ENCODE measurements around the gene ADGRG2.

ADGRG2 gene

GRCh38 chrX:19121898-19122640, at the start of gene ADGRG2:
Gene ADGRG2, minus strand, starts transcription at chrX:19122468. Its CDS starts 53,634 bp downstream, at chrX:19068834.
- DNase-seq, result no peak

- DNase-seq, result no peak
These were observed 46.3 kb upstream of the ADGRG2 start for GRCh38 chrX:19168609-19169008.

DNA sequence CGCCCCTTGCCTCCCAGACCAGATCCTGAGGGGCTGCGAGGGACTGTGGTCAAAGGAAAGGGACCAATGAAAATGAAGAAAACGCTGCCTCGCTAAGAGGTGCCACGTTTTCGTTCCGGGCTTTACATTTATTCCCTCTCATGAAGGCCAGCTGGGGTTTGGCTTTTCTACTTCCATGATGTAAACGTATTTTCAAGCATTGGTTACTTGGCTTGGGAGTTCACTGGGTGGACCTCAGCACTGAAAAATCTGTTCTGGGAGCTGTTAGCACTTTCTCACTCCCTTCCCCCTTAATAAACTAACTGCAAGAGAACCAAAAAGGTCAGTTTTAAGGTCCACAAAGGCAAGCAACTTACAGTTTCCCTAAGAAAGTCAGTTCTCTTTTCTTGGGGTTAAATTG, 40.6 kb upstream of the ADGRG2 start:
- no peak for DNase-seq

DNA sequence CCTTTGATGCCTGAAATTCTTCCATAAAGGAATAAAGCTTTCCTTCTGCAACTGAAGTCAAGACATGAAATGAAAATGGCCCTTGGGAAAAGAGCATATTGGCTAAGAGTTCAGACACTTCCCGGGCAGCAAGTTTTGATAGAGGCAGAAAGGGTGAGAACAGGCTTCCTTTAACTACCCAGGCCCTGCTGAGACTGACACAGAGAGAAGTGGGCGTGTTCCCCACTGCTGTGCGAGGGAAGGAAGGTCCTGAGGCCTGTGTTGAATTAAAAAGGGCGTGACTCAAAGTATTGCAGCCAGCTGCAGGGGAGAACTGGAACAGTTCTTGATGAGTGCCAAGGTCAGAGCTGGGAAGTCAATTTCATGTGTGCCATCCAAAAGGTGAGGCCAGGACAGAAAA, 33.9 kb upstream of the ADGRG2 start:
- no peak for DNase-seq

- DNase-seq, result no peak
These were observed 30.5 kb upstream of the ADGRG2 start for GRCh38 chrX:19152762-19153161.

- DNase-seq, result no peak
These were observed 14.8 kb upstream of the ADGRG2 start for GRCh38 chrX:19137067-19137466.

- no peak for DNase-seq
These were observed 11.5 kb upstream of the ADGRG2 start for GRCh38 chrX:19133784-19134183.

- no peak for DNase-seq
These were observed 11.0 kb upstream of the ADGRG2 start for GRCh38 chrX:19133231-19133630.

DNA sequence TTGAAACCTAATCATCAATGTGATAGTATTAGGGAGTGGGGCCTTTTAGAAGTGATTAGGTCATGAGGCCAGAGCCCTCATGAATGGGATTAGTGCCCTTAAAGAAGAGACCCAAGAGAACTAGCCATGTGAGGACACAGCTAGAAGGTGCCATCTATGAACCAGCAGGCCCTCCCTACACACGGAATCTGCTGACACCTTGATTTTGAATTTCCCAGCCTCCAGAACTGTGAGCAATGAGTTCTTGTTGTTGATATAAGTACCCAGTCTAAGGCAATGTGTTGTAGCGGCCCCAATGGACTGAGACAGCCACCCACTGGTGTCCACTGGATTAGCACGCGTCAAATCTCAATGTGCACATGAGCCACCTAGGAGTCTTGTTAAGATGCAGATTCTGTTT, 8.4 kb upstream of the ADGRG2 start:
- no peak for DNase-seq

DNA sequence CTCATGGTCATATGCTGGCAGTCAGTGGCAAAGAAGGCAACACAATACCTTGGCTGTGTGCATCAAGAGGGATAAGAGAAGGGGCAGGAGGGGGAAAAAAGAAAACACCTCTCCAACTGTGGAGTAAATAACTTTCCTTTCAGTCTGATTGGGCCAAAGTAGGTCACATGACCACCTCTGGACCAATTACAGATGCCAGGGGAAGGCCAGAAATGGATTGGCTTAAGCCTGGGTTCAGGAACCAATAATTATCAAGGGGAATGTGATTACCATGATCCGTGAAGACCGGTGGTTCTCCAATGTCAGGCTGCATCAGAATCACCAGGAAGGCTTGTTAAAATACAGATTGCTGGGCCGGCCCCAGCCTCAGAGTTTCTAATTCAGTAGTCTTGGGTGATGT, 7.4 kb upstream of the ADGRG2 start:
- DNase-seq, result no peak

- no peak for DNase-seq
These were observed 5.4 kb upstream of the ADGRG2 start for GRCh38 chrX:19127649-19128168.

DNA sequence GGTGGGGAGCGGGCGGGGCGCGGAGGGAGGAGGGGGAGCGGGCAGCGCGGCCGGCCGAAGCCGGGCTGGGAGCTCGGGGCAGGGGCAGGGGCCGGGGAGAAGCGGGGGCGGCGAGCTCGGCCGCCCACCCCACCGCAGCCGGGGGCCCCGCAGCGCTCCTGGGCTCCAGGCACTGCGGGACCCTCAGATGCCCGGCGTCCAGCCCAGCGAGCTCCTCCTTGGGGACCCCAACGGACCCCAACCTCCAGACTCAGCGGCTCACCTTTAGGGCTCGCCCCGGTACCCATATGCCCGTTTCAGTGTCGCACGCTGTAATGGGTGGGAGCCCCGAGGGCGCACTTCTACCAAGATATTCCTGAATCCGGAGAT, 357 bp upstream of the ADGRG2 start:
- no peak for DNase-seq

DNA sequence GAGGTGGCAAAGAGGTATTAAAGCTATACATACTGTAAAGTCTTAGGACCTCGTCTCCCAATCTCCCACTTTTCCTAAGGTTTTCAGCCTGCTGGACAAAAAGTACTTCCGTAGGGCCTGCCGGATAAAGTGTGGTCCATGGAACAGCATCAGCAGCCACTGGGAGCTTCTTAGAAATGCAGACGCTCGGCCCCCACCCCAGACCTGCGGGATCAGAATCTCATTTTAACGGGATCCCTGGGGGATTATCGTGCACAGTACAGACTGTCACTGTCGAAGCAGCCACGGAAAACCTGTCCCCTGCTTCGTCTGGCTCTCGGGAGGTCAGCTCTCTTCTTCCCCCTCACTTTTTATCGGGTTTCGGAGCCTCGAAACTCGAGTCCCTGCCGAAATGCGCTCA, 802 bp downstream of the ADGRG2 start:
- DNase-seq, result no peak

- DNase-seq, result no peak
These were observed 11.6 kb downstream of the ADGRG2 start for GRCh38 chrX:19110642-19111041.

- no peak for DNase-seq
These were observed 15.2 kb downstream of the ADGRG2 start for GRCh38 chrX:19107035-19107434.

DNA sequence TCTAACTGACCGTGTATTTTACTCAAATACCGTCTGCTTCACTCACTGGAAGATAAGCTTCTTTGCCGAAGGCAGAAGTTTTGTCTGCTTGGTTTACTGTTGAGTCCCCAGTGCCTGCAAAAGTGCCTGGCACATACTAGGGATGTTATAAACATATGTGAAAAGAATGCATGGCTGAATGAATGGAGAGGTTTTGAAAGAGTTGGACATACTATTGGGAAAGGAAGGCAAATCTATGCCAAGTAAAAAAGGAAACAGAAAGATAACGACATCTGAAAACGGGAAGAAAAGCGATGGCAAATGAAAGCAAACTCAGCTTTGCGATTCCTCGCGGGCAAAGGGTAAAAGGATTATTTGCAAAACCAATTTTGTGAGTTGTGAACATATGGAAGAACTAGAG, 21.7 kb downstream of the ADGRG2 start:
- DNase-seq, result no peak

DNA sequence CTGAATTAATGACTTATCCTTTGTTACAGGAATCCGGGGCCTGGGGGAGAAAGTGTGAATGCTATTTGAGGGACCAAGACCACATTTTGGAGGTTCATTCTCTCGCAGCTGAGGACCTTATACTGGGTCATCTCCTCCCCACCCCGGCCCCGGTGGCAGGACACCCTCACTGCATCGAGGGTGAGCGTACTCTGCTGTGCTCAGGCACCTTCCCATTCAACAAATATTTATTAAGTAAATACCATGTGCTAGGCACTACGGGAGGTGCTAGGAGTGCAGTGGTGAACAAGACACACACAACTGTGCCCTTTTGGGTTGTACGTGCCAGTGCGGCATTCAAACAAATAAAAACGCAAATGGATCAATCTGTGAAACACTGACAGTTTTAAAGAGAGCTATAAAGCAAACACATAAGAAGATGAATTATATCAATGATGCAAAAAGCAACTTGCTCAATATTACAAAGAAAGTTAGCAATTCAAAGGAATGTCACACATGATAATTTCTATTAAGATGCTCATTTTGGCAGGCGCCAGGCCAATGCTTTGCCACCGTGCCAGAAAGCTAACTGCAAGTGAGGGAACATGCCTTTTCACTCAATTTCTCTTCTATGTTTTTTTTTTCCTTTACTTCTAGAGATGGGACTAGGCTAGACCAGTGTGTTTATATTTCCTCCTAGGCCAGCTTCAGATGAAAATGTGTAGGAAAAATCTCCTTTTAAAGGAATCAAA, 24.6 kb downstream of the ADGRG2 start:
- DNase-seq, result no peak

DNA sequence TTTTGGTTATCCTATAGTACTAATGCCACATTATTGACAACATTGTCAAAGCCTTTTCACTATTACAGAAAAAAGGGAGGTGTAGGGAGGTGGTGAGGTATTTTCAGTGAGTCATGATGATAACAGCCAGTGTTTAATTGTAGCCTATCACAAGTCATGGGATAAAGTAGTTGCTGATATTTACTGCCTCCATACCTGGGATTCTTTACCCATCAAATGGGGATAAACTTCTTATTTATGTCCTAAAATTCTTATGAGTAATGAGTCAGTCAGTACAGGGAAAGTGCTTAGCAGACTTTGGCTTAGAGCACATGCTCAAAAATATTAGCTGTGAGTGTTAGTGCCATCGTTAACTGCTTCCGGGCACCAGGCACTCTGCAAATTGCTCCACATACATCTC, 25.7 kb downstream of the ADGRG2 start:
- DNase-seq, result no peak

GRCh38 chrX:19094654-19095053, 27.6 kb downstream of the ADGRG2 start:
- DNase-seq, result no peak

- DNase-seq, result no peak
These were observed 30.7 kb downstream of the ADGRG2 start for GRCh38 chrX:19091596-19091995.

- DNase-seq, result no peak
These were observed 32.7 kb downstream of the ADGRG2 start for GRCh38 chrX:19089555-19090040.

GRCh38 chrX:19086102-19086772, 36.0 kb downstream of the ADGRG2 start:
- DNase-seq, result no peak

DNA sequence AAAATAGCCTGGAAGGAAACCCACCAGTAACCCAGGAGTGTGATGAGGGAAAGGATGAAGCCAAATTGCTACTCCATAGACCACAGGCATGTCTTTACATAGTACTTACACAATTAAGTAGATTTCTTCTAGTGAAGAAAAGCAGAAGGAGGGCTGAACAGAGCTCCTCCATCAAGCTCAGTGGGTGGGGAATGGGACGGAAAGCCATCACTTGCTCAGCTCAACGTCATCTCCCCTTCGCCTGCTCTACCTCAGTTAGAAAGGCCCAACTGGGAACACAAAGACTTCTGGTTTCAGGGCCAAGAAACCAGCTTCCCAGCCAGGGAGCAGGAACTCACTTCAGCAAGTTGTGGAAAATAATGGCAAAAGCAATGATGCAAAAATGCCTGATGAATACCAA, 36.6 kb downstream of the ADGRG2 start:
- DNase-seq, result no peak

GRCh38 chrX:19075754-19076153, 46.5 kb downstream of the ADGRG2 start:
- DNase-seq, result no peak
